HepG2 (cell line): Measurements from ENCODE around the gene RBCK1. TPM values are rescaled to one million over a fixed set of nuclear protein-coding genes. Genes with fewer than 3 reads are reported as not detected.

Source experiments
- ATAC-seq: fragments of 200-7000 bp; cut with Tn5 transposase; 3 replicates; pipeline ENCODE4 v1.9.1; 2020; ENCODE audit warnings: mild to moderate bottlenecking, moderate library complexity
- BruUV-seq: library from RNA; stranded (reverse); fragments of 400-500 nt; replicated peaks from 2 replicates; lab custom pipeline; 2021; lab: Mats Ljungman, UMichigan
- CTCF ChIA-PET: fragments of 300-600 bp; formaldehyde crosslinking; extraction: SDS; loops from one replicate; lab custom pipeline; 2021; ENCODE audit warnings: low total read pairs, inconsistent platforms, low intra/inter-chr PET ratio; lab: Yijun Ruan, JAX
- POLR2A ChIA-PET: fragments of 350-600 bp; sonication (Branson Sonifier 250); formaldehyde crosslinking; loops from one replicate; lab custom pipeline; 2020; ENCODE audit warnings: antibody characterized with exemption, inconsistent platforms; lab: Yijun Ruan, JAX
- DNase-seq: peaks from one replicate; pipeline ENCODE4 v3.0.0-alpha.2; 2015; ENCODE audit warnings: low spot score
- FAIRE-seq: peaks from 3 replicates; lab custom pipeline; 2011; peaks lifted over from hg19 to GRCh38; lab: Jason Lieb, UNC
- H2AFZ ChIP-seq: one replicate; pipeline ENCODE4 v1.6.1; 2011; ENCODE audit warnings: low read length, inconsistent platforms
- H3K27ac ChIP-seq: fragments of 300-600 bp; 3 replicates; pipeline ENCODE4 v1.8.0; 2011; ENCODE audit warnings: mixed run types, mild to moderate bottlenecking, mixed read lengths, low read length, inconsistent platforms; ENCODE audit not compliant: insufficient read depth; ENCODE audit errors: extremely low read length
- H3K27me3 ChIP-seq, 2 experiments: fragments of 200-600 bp in 1 of 2; 2 replicates in 1 of 2; 3 replicates in 1 of 2; pipeline versions ENCODE4 v1.6.0 to v1.8.0; 2011; ENCODE audit warnings: low read length in 2 of 2, mild to moderate bottlenecking in 2 of 2, moderate library complexity in 2 of 2, inconsistent platforms in 1 of 2; ENCODE audit not compliant: insufficient read depth in 2 of 2, control insufficient read depth in 1 of 2
- H3K36me3 ChIP-seq, 2 experiments: fragments of 200-600 bp in 1 of 2; replicated peaks in 1 of 2; 2 replicates in 1 of 2; 3 replicates in 1 of 2; pipeline versions ENCODE4 v1.5.1 to v1.8.0; 2011; ENCODE audit warnings: low read length in 2 of 2, inconsistent platforms in 1 of 2; ENCODE audit not compliant: insufficient read depth in 2 of 2, control insufficient read depth in 1 of 2
- H3K4me1 ChIP-seq: 2 replicates; pipeline ENCODE4 v1.5.1; 2012; ENCODE audit warnings: low read length, inconsistent platforms; ENCODE audit not compliant: insufficient read depth
- H3K4me2 ChIP-seq: 2 replicates; pipeline ENCODE4 v1.6.0; 2011; ENCODE audit warnings: low read depth, low read length, inconsistent platforms
- H3K4me3 ChIP-seq, 3 experiments: fragments of 200-600 bp in 1 of 3; sonication (generic), shearing (Covaris generic) in 1 of 3; replicated peaks in 1 of 3; 2 replicates each; pipeline ENCODE4 v1.5.1; 2011 to 2016; ENCODE audit warnings: low read length in 3 of 3, inconsistent platforms in 2 of 3, low read depth in 2 of 3, mild to moderate bottlenecking in 2 of 3, control low read depth in 1 of 3, mixed read lengths in 1 of 3; ENCODE audit not compliant: insufficient read depth in 1 of 3
- H3K79me2 ChIP-seq: one replicate; pipeline ENCODE4 v1.6.1; 2011; ENCODE audit warnings: low read length, inconsistent platforms; ENCODE audit not compliant: insufficient read depth
- H3K9ac ChIP-seq: 2 replicates; pipeline ENCODE4 v1.6.0; 2011; ENCODE audit warnings: mild to moderate bottlenecking, low read depth, low read length, inconsistent platforms; ENCODE audit not compliant: insufficient read depth
- H3K9me3 ChIP-seq: 2 replicates; pipeline ENCODE4 v1.5.1; 2012; ENCODE audit warnings: mild to moderate bottlenecking, low read length
- H4K20me1 ChIP-seq: 2 replicates; pipeline ENCODE4 v1.6.0; 2011; ENCODE audit warnings: inconsistent platforms, mild to moderate bottlenecking, low read length, moderate library complexity; ENCODE audit not compliant: insufficient read depth
- CTCF ChIP-seq: sonication (generic); formaldehyde crosslinking; IDR thresholded peaks from 2 replicates; pipeline ENCODE4 v1.5.0; 2020; ENCODE audit warnings: mild to moderate bottlenecking, missing genetic modification reagents, moderate library complexity
- MXD1 ChIP-seq: sonication (generic); formaldehyde crosslinking; IDR thresholded peaks from 2 replicates; pipeline ENCODE4 v1.4.0; 2020; ENCODE audit warnings: mild to moderate bottlenecking, missing genetic modification reagents
- NFIB ChIP-seq: sonication (generic); formaldehyde crosslinking; IDR thresholded peaks from 2 replicates; pipeline ENCODE4 v1.9.0; 2021; ENCODE audit warnings: missing genetic modification reagents, mild to moderate bottlenecking, borderline replicate concordance
- POLR2A ChIP-seq, 2 experiments: IDR thresholded peaks; 2 replicates each; pipeline ENCODE4 v1.6.1; 2011; ENCODE audit warnings: low read depth in 2 of 2, low read length in 2 of 2, mild to moderate bottlenecking in 1 of 2, moderate library complexity in 1 of 2; ENCODE audit not compliant: insufficient read depth in 1 of 2
- POLR2AphosphoS5 ChIP-seq: IDR thresholded peaks from 2 replicates; pipeline ENCODE4 v1.6.1; 2012; ENCODE audit warnings: low read depth, low read length
- POLR2G ChIP-seq: fragments of 200-400 bp; formaldehyde crosslinking; IDR thresholded peaks from 2 replicates; pipeline ENCODE4 v1.6.1; 2018; ENCODE audit warnings: mild to moderate bottlenecking, low read depth, low read length, moderate library complexity
- REPIN1 ChIP-seq: sonication (generic); formaldehyde crosslinking; IDR thresholded peaks from 2 replicates; pipeline ENCODE4 v1.8.0; 2022; ENCODE audit warnings: missing genetic modification reagents, low read depth, mild to moderate bottlenecking, borderline replicate concordance
- RFXANK ChIP-seq: IDR thresholded peaks from 2 replicates; pipeline ENCODE4 v1.6.1; 2016
- ZBTB38 ChIP-seq: sonication (generic); formaldehyde crosslinking; IDR thresholded peaks from 2 replicates; pipeline ENCODE4 v1.5.1; 2020; ENCODE audit warnings: mild to moderate bottlenecking, missing genetic modification reagents
- ZFY ChIP-seq: sonication (generic); formaldehyde crosslinking; IDR thresholded peaks from 2 replicates; pipeline ENCODE4 v1.4.0; 2020; ENCODE audit warnings: missing genetic modification reagents
- ZNF101 ChIP-seq: sonication (generic); formaldehyde crosslinking; IDR thresholded peaks from 2 replicates; pipeline ENCODE4 v1.4.0; 2020; ENCODE audit warnings: mild to moderate bottlenecking, low read depth, missing genetic modification reagents, borderline replicate concordance
- ZNF674 ChIP-seq: sonication (generic); formaldehyde crosslinking; IDR thresholded peaks from 2 replicates; pipeline ENCODE4 v1.5.0; 2020; ENCODE audit warnings: low read depth, mild to moderate bottlenecking, missing genetic modification reagents
- ZNF724P ChIP-seq: sonication (generic); formaldehyde crosslinking; IDR thresholded peaks from 2 replicates; pipeline ENCODE4 v1.8.0; 2022; ENCODE audit warnings: missing genetic modification reagents, borderline replicate concordance
- ZNF83 ChIP-seq: sonication (generic); formaldehyde crosslinking; IDR thresholded peaks from 2 replicates; pipeline ENCODE4 v1.4.0; 2020; ENCODE audit warnings: missing genetic modification reagents, mild to moderate bottlenecking, borderline replicate concordance
- ZXDC ChIP-seq: sonication (generic); formaldehyde crosslinking; IDR thresholded peaks from 2 replicates; pipeline ENCODE4 v1.5.0; 2020; ENCODE audit warnings: mild to moderate bottlenecking, missing genetic modification reagents
- WGBS: methylation state at CpG from one replicate; pipeline ENCODE4 v1.1.6; 2017; ENCODE audit warnings: low lambda C conversion rate; 5-methylcytosine and 5-hydroxymethylcytosine counted together
- in situ Hi-C: cut with HindIII; loops from 2 replicates; pipeline ENCODE4 v1.10.0; 2017; ENCODE audit warnings: low pct_unique_long_range_greater_than_20kb; ENCODE audit not compliant: extremely low pct_ligation_motif_present
- intact Hi-C: fragments of 100-400 bp; cut with micrococcal nuclease; formaldehyde crosslinking; loops from one replicate; pipeline ENCODE4 v1.10.0; 2022; ENCODE audit not compliant: unreplicated experiment
- polyA plus RNA-seq, 8 experiments: library from polyadenylated mRNA; depleted of rRNA in 3 of 8; stranded (reverse) in 7 of 8; unstranded in 1 of 8; fragments of >200 nt; fragmentation: Illumina TruSeq in 4 of 8; extraction: Trizol in 4 of 8; gene quantifications; 2 replicates each; pipeline versions ENCODE4 v1.2.1 to v1.2.3, GENCODE V29; 2011 to 2016; ENCODE audit warnings: low read depth in 4 of 8, missing spikeins in 1 of 8, mixed read lengths in 1 of 8; ENCODE audit not compliant: insufficient read depth in 1 of 8
- total RNA-seq, 5 experiments: library from RNA; depleted of rRNA; stranded (reverse); fragments of >200 nt; fragmentation: Illumina TruSeq; extraction: Trizol; gene quantifications; 2 replicates each; pipeline ENCODE4 v1.2.3, GENCODE V29; 2016; ENCODE audit warnings: low read depth in 1 of 5
- TF ChIP-seq, protein P1 (sequence below): sonication (generic); formaldehyde crosslinking; IDR thresholded peaks from 2 replicates; pipeline ENCODE4 v1.4.0; 2020; ENCODE audit warnings: missing genetic modification reagents

The RBCK1 gene
- total and polyA plus RNA-seq, 2 of the 13 experiments (the other 11 are each of a cell fraction or from before 2014, with no cell fraction given), result 149 to 215 TPM

GRCh38 chr20:432208-432607 lies 24.1 kb downstream of the RBCK1 start (continued):
- TF ChIP-seq ZNF101, result 0 out of 2 replicates have a peak, but pooled peaks have one; percentile 33
- peak; percentile 44; the same call in 1 of the 2 replicates for TF ChIP-seq POLR2AphosphoS5
- 0 out of 2 replicates have a peak, but pooled peaks have one; percentile 22 for TF ChIP-seq NFIB (CRISPR knock-in tag)
- TF ChIP-seq REPIN1 (CRISPR knock-in tag), result 0 out of 2 replicates have a peak, but pooled peaks have one; percentile 52
- no peak for TF ChIP-seq ZNF724P (CRISPR knock-in tag)
- 0 out of 2 replicates have a peak, but pooled peaks have one; percentile 4 for TF ChIP-seq ZBTB38
- no peak; the same call in 1 of the 2 replicates for TF ChIP-seq ZFY
- TF ChIP-seq, all 625 proteins: peak for 22

DNA sequence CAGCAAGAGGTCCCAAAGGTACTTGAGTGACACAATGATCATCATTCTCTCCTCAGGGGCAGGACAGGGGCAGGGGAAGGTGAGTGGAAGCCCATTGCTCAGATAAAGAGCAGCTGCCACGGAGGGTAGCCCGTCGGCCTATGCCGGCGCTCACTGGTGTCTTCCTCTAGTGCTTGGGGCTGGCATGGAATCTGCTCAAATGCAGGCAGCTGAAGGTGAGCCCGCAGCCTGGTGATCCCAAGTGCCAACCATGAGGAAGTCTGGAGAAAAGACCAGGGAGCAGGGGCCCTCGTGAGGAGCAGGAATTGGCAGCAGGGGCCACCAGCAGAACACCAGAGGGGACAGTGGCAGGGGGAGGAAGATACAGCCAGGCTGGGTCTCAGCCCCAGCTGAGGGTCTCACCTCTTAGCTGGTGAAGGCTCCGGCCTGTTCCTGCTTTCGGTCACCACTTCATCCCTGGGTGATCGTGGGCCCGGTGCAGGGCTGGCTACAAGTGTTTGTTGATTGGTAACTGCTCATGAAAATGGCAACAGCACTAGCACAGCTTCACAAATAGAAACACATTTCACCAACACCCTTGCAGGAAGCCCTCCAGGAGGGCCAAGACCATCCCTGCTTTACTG lies 24.7 kb downstream of the RBCK1 start:
- no peak overlapping the region for H3K27ac ChIP-seq
- H3K36me3 ChIP-seq, result peaks cover 38 to 61% of the 10 kb centered on the region in 2 experiments
- 97% methylated on average over 11 of the region's 11 CpGs for WGBS
- ChIA-PET CTCF (interaction anchor here (3.7 kb wide), 1 partner anchor 78 kb away, joined by 106 read pairs; no protein-coding TSS in a partner anchor), POLR2A (interaction anchor here (1.6 to 5.7 kb wide), 5 partner anchors 25 to 85 kb away, joined by 5 to 61 read pairs (median 18); partner anchors contain the start of genes NRSN2 and RBCK1)
- no peak for ATAC-seq
- in situ Hi-C loops, result loop anchor here (5.0 kb wide), 1 partner anchor 80 kb away; no protein-coding TSS in a partner anchor
- no peak overlapping the region for H3K4me3 ChIP-seq
- H3K9ac ChIP-seq, result no peak overlapping the region
- no peak for FAIRE-seq
- no peaks in the 10 kb centered on the region for H3K9me3 ChIP-seq
- intact Hi-C loops, result no loop called here
- H2AFZ ChIP-seq, result no peak overlapping the region
- H3K27me3 ChIP-seq, result no peaks in the 10 kb centered on the region
- 0 out of 2 replicates have a peak, but pooled peaks cover 7% of the 10 kb centered on the region for H3K4me1 ChIP-seq
- no peak for DNase-seq
- no peak overlapping the region for H3K4me2 ChIP-seq
- no TSS peak for BruUV-seq
- H4K20me1 ChIP-seq, result no peaks in the 10 kb centered on the region
- H3K79me2 ChIP-seq, result no peaks in the 10 kb centered on the region
- TF ChIP-seq CTCF (CRISPR knock-in tag) (0 out of 2 replicates have a peak, but pooled peaks have one; percentile 15), POLR2A (IDR thresholded peaks at IDR 0.05; ENCODE audit: insufficient read depth in 1 of 2, low read depth in 2 of 2, low read length in 2 of 2) (peak in 1 of 2 experiments; percentile 58; a peak in 1 of 4 replicates), ZXDC (CRISPR knock-in tag) (no peak), POLR2G (peak; percentile 46), MXD1 (CRISPR knock-in tag) (0 out of 2 replicates have a peak, but pooled peaks have one; percentile 54), RFXANK (CRISPR knock-in tag) (no peak), ZNF674 (CRISPR knock-in tag) (no peak), ZNF83 (CRISPR knock-in tag) (peak; percentile 15; the same call in 1 of the 2 replicates)
- TF ChIP-seq, protein P1, sequence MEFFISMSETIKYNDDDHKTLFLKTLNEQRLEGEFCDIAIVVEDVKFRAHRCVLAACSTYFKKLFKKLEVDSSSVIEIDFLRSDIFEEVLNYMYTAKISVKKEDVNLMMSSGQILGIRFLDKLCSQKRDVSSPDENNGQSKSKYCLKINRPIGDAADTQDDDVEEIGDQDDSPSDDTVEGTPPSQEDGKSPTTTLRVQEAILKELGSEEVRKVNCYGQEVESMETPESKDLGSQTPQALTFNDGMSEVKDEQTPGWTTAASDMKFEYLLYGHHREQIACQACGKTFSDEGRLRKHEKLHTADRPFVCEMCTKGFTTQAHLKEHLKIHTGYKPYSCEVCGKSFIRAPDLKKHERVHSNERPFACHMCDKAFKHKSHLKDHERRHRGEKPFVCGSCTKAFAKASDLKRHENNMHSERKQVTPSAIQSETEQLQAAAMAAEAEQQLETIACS, result no peak
